Gastrocnemius medialis (tissue), 4 donors: Measurements from ENCODE around the gene ANKMY1. TPM values are rescaled to one million over a fixed set of nuclear protein-coding genes. Genes with fewer than 3 reads are reported as not detected.

ENCODE experiments used
- ATAC-seq, 2 donors: fragments of 150-250 bp; one replicate each; pipeline ENCODE4 v1.9.1; 2016
- DNase-seq, 2 donors: peaks; one replicate each; pipeline ENCODE4 v3.0.0-alpha.2; 2019
- H3K27ac ChIP-seq, 4 donors: fragments of 200-600 bp; sonication (generic); 1 replicate in 1 of 4; 2 replicates in 3 of 4; pipeline ENCODE4 v1.5.1; 2016 to 2018; ENCODE audit warnings: mild to moderate bottlenecking in 2 of 4, moderate library complexity in 1 of 4
- H3K27me3 ChIP-seq, 3 donors: fragments of 200-600 bp; sonication (generic) in 2 of 3; 1 replicate in 1 of 3; 2 replicates in 2 of 3; pipeline versions ENCODE4 v1.5.1 to v1.6.0; 2016 to 2019; ENCODE audit warnings: mild to moderate bottlenecking in 1 of 3, moderate library complexity in 1 of 3
- H3K36me3 ChIP-seq, 2 donors: fragments of 200-600 bp; sonication (generic) in 1 of 2; one replicate each; pipeline ENCODE4 v1.5.1; 2017 to 2018
- H3K4me1 ChIP-seq, 2 donors: fragments of 200-600 bp; sonication (generic) in 1 of 2; one replicate each; pipeline ENCODE4 v1.5.1; 2016 to 2017; ENCODE audit warnings: mild to moderate bottlenecking in 2 of 2
- H3K4me3 ChIP-seq, 4 donors: fragments of 200-600 bp; sonication (generic) in 3 of 4; 1 replicate in 1 of 4; 2 replicates in 3 of 4; pipeline ENCODE4 v1.5.1; 2016 to 2019; ENCODE audit warnings: mild to moderate bottlenecking in 2 of 4
- H3K9me3 ChIP-seq, 3 donors: fragments of 200-600 bp; sonication (generic) in 2 of 3; 1 replicate in 1 of 3; 2 replicates in 2 of 3; pipeline ENCODE4 v1.5.1; 2016 to 2019
- CTCF ChIP-seq, 5 experiments: fragments of 450-650 bp in 3 of 5; fragments of 200-600 bp in 2 of 5; sonication (generic) in 2 of 5; IDR thresholded peaks in 4 of 5; conservative IDR thresholded peaks in 1 of 5; 1 replicate in 4 of 5; 2 replicates in 1 of 5; pipeline ENCODE4 v1.5.1; 2016 to 2019; ENCODE audit warnings: antibody characterized with exemption in 5 of 5, mild to moderate bottlenecking in 3 of 5, moderate library complexity in 3 of 5
- POLR2A ChIP-seq, 2 donors: fragments of 450-650 bp; IDR thresholded peaks; one replicate each; pipeline ENCODE4 v1.6.1; 2017; ENCODE audit warnings: antibody characterized with exemption in 2 of 2, mild to moderate bottlenecking in 2 of 2, moderate library complexity in 2 of 2
- in situ Hi-C, 4 donors: fragments of 200-750 bp; cut with MboI; loops; one replicate each; pipeline versions ENCODE4 v1.15.0 to v1.8.0; 2017; ENCODE audit warnings: low sequenced_read_pairs in 4 of 4
- intact Hi-C: fragments of 100-400 bp; cut with DNase I; formaldehyde crosslinking; loops from one replicate; pipeline ENCODE4 v1.15.1; 2023; ENCODE audit warnings: low total_unique reads
- total RNA-seq, 4 donors: library from RNA; depleted of rRNA; stranded (reverse); fragments of >200 nt; gene quantifications; one replicate each; pipeline versions ENCODE4 v1.1.0 to v1.2.3, GENCODE V29; 2016

The ANKMY1 gene
- total RNA-seq, 4 donors from 2014 or later = 3.3 to 9.0 (median 5.6) TPM

GRCh38 chr2:240593026-240593702 is 35.4 kb upstream of the ANKMY1 start:
- in situ Hi-C loops = no loop called here
- no peaks in the 10 kb centered on the region for H3K27me3 ChIP-seq
- no peak overlapping the region for H3K4me3 ChIP-seq
- peaks cover 0 to 20% of the 10 kb centered on the region in 2 donors for H3K36me3 ChIP-seq
- ATAC-seq = no peak
- no peaks in the 10 kb centered on the region for H3K9me3 ChIP-seq
- H3K4me1 ChIP-seq = peaks cover 13 to 16% of the 10 kb centered on the region in 2 donors
- intact Hi-C loops = no loop called here
- peak in 1 of 2 donors; percentile 7 for DNase-seq
- H3K27ac ChIP-seq = no peak overlapping the region
- TF ChIP-seq CTCF (IDR thresholded peaks at IDR 0.05 in 4 of 5, conservative IDR thresholded peaks at IDR 0.05 in 1 of 5) (no peak), POLR2A (IDR thresholded peaks at IDR 0.05) (no peak)

- Histone ChIP-seq H3K27me3 (no peaks in the 10 kb centered on the region), H3K9me3 (no peaks in the 10 kb centered on the region), H3K36me3 (peaks cover 0 to 12% of the 10 kb centered on the region in 2 donors), H3K27ac (no peak overlapping the region), H3K4me3 (no peak overlapping the region), H3K4me1 (peaks cover 24 to 27% of the 10 kb centered on the region in 2 donors)
- in situ Hi-C loops = no loop called here
- TF ChIP-seq POLR2A (IDR thresholded peaks at IDR 0.05) (no peak), CTCF (IDR thresholded peaks at IDR 0.05 in 4 of 5, conservative IDR thresholded peaks at IDR 0.05 in 1 of 5) (no peak)
- intact Hi-C loops = no loop called here
- ATAC-seq (no peak), DNase-seq (peak in 1 of 2 donors; percentile 7)
Measured at GRCh38 chr2:240591784-240592183, 34.0 kb upstream of the ANKMY1 start.

DNA sequence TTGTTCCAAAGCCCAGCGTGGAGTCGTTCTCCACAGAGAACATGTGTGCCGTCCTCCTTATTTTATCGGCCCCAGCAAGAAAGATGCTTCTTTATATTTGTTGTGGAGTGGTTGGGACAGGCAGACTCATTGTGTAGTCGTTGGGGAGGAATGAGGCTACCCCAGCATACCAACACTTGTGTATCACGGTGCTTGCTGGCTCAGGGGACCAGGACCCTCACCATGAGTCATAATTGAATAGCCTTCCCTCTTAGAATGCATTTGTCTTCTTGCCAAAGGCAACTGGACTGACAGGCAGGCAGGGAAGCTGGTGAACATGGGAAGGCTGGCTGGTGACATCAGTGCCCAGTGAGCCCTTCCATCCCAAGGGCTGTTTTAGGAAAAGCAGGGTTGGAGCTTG is 33.4 kb upstream of the ANKMY1 start:
- DNase-seq = peak in 1 of 2 donors; percentile 2
- Histone ChIP-seq H3K4me1 (peaks cover 22 to 24% of the 10 kb centered on the region in 2 donors), H3K9me3 (no peaks in the 10 kb centered on the region), H3K27ac (no peak overlapping the region), H3K27me3 (no peaks in the 10 kb centered on the region), H3K36me3 (peaks cover 0 to 12% of the 10 kb centered on the region in 2 donors), H3K4me3 (no peak overlapping the region)
- intact Hi-C loops = no loop called here
- in situ Hi-C loops = no loop called here
- ATAC-seq = no peak
- no peak for TF ChIP-seq POLR2A (IDR thresholded peaks at IDR 0.05)
- no peak for TF ChIP-seq CTCF (IDR thresholded peaks at IDR 0.05 in 4 of 5, conservative IDR thresholded peaks at IDR 0.05 in 1 of 5)

GRCh38 chr2:240590681-240591111 is 32.9 kb upstream of the ANKMY1 start:
- no peak overlapping the region for H3K27ac ChIP-seq
- ATAC-seq (no peak), DNase-seq (peak in 1 of 2 donors; percentile 6)
- H3K9me3 ChIP-seq = no peaks in the 10 kb centered on the region
- intact Hi-C loops (no loop called here), in situ Hi-C loops (no loop called here)
- peaks cover 17 to 18% of the 10 kb centered on the region in 2 donors for H3K4me1 ChIP-seq
- no peak overlapping the region for H3K4me3 ChIP-seq
- H3K36me3 ChIP-seq = peaks cover 0 to 12% of the 10 kb centered on the region in 2 donors
- TF ChIP-seq POLR2A (IDR thresholded peaks at IDR 0.05) (no peak), CTCF (IDR thresholded peaks at IDR 0.05 in 4 of 5, conservative IDR thresholded peaks at IDR 0.05 in 1 of 5) (no peak)
- H3K27me3 ChIP-seq = no peaks in the 10 kb centered on the region
